SU-DHL-6 (cell line): ENCODE measurements around the gene MPC1.

Experiments
- H2AFZ ChIP-seq: fragments of 200-600 bp; sonication (generic); 2 replicates; pipeline ENCODE4 v1.6.1; 2014; ENCODE audit warnings: low read depth, mild to moderate bottlenecking, moderate library complexity, mixed read lengths, antibody characterized with exemption, low read length; ENCODE audit not compliant: severe bottlenecking
- H3F3A ChIP-seq: fragments of 200-600 bp; shearing (Covaris generic); 2 replicates; pipeline ENCODE4 v1.6.0; 2016; ENCODE audit warnings: antibody characterized with exemption, mild to moderate bottlenecking; ENCODE audit not compliant: insufficient read depth
- H3K27ac ChIP-seq: fragments of 200-600 bp; sonication (generic); 2 replicates; pipeline ENCODE4 v1.5.1; 2016; ENCODE audit warnings: low read depth, mild to moderate bottlenecking, low read length, moderate library complexity, mixed read lengths
- H3K27me3 ChIP-seq: fragments of 200-600 bp; sonication (generic), shearing (Covaris generic); 2 replicates; pipeline ENCODE4 v1.6.0; 2014; ENCODE audit warnings: mild to moderate bottlenecking, low read length
- H3K36me3 ChIP-seq: fragments of 200-600 bp; sonication (generic); 2 replicates; pipeline ENCODE4 v1.6.1; 2014; ENCODE audit warnings: mild to moderate bottlenecking, low read length, mixed read lengths
- H3K4me2 ChIP-seq: fragments of 300-600, 200-600 bp; shearing (Covaris generic), sonication (generic); 2 replicates; pipeline ENCODE4 v1.6.0; 2014; ENCODE audit warnings: low read length, low read depth, mild to moderate bottlenecking; ENCODE audit not compliant: poor library complexity, severe bottlenecking
- H3K4me3 ChIP-seq: fragments of 200-600 bp; sonication (generic); 2 replicates; pipeline ENCODE4 v1.5.1; 2014; ENCODE audit warnings: antibody characterized with exemption, low read length, mild to moderate bottlenecking, mixed read lengths; ENCODE audit not compliant: insufficient read depth, poor library complexity, severe bottlenecking
- H3K79me2 ChIP-seq: fragments of 200-600 bp; sonication (generic); 2 replicates; pipeline ENCODE4 v1.6.1; 2014; ENCODE audit warnings: mild to moderate bottlenecking, low read length, moderate library complexity; ENCODE audit not compliant: insufficient read depth
- H3K9ac ChIP-seq: fragments of 200-600 bp; sonication (generic); 2 replicates; pipeline ENCODE4 v1.7.0; 2014; ENCODE audit warnings: mild to moderate bottlenecking, low read length
- H3K9me2 ChIP-seq: fragments of 200-600 bp; sonication (generic); replicated peaks from 2 replicates; pipeline ENCODE4 v1.6.1; 2014; ENCODE audit warnings: low read length; ENCODE audit not compliant: insufficient read depth
- H3K9me3 ChIP-seq: fragments of 200-600 bp; sonication (generic); 2 replicates; pipeline ENCODE4 v1.6.1; 2014; ENCODE audit warnings: low read length, mixed read lengths; ENCODE audit not compliant: insufficient read depth
- H4K20me1 ChIP-seq: fragments of 200-600 bp; sonication (generic); 2 replicates; pipeline ENCODE4 v1.6.1; 2014; ENCODE audit warnings: low read depth, mild to moderate bottlenecking, antibody characterized with exemption, low read length, moderate library complexity, mixed read lengths
- CTCF ChIP-seq: fragments of 200-600 bp; sonication (generic); IDR thresholded peaks from one replicate; pipeline ENCODE4 v1.5.1; 2017; ENCODE audit warnings: antibody characterized with exemption, mild to moderate bottlenecking, low read length, moderate library complexity; ENCODE audit not compliant: insufficient read depth, poor library complexity, severe bottlenecking
- EZH2phosphoT487 ChIP-seq: fragments of 200-600 bp; sonication (generic), shearing (Covaris generic); conservative IDR thresholded peaks from 2 replicates; pipeline ENCODE4 v1.6.1; 2018; ENCODE audit warnings: mild to moderate bottlenecking, antibody characterized with exemption, low read length, moderate library complexity, mixed read lengths

MPC1 gene

GRCh38 chr6:166354965-166355364 is 27.8 kb downstream of the MPC1 start:
- Histone ChIP-seq H2AFZ (no peak overlapping the region), H3K36me3 (no peaks in the 10 kb centered on the region), H3F3A (no peaks in the 10 kb centered on the region), H3K9ac (no peak overlapping the region), H3K9me2 (no peaks in the 10 kb centered on the region), H3K4me2 (no peak overlapping the region), H4K20me1 (no peaks in the 10 kb centered on the region), H3K79me2 (no peaks in the 10 kb centered on the region), H3K4me3 (no peak overlapping the region), H3K27ac (no peak overlapping the region), H3K9me3 (no peaks in the 10 kb centered on the region), H3K27me3 (no peaks in the 10 kb centered on the region)
- no peak for TF ChIP-seq CTCF
- TF ChIP-seq EZH2phosphoT487 = no peak

- Histone ChIP-seq H3K4me2 (no peak overlapping the region), H3K4me3 (no peak overlapping the region), H3K9ac (no peak overlapping the region), H4K20me1 (no peaks in the 10 kb centered on the region), H3K27me3 (no peaks in the 10 kb centered on the region), H3K36me3 (no peaks in the 10 kb centered on the region), H3K9me3 (no peaks in the 10 kb centered on the region), H2AFZ (no peak overlapping the region), H3K9me2 (no peaks in the 10 kb centered on the region), H3K79me2 (no peaks in the 10 kb centered on the region), H3K27ac (no peak overlapping the region), H3F3A (no peaks in the 10 kb centered on the region)
- TF ChIP-seq EZH2phosphoT487 = no peak
- no peak for TF ChIP-seq CTCF
Measured at GRCh38 chr6:166354143-166354542, 28.6 kb downstream of the MPC1 start.

GRCh38 chr6:166353507-166353906 is 29.2 kb downstream of the MPC1 start:
- Histone ChIP-seq H3K4me2 (no peak overlapping the region), H3K36me3 (no peaks in the 10 kb centered on the region), H4K20me1 (no peaks in the 10 kb centered on the region), H3K4me3 (no peak overlapping the region), H3K27me3 (no peaks in the 10 kb centered on the region), H2AFZ (no peak overlapping the region), H3K9ac (no peak overlapping the region), H3F3A (no peaks in the 10 kb centered on the region), H3K9me3 (no peaks in the 10 kb centered on the region), H3K9me2 (no peaks in the 10 kb centered on the region), H3K27ac (no peak overlapping the region), H3K79me2 (no peaks in the 10 kb centered on the region)
- no peak for TF ChIP-seq CTCF
- TF ChIP-seq EZH2phosphoT487 = no peak

GRCh38 chr6:166352923-166353322 is 29.8 kb downstream of the MPC1 start:
- no peak overlapping the region for H3K27ac ChIP-seq
- TF ChIP-seq EZH2phosphoT487 (no peak), CTCF (no peak)
- no peak overlapping the region for H2AFZ ChIP-seq
- no peaks in the 10 kb centered on the region for H3K9me2 ChIP-seq
- no peaks in the 10 kb centered on the region for H3K9me3 ChIP-seq
- H3K36me3 ChIP-seq = no peaks in the 10 kb centered on the region
- no peaks in the 10 kb centered on the region for H3F3A ChIP-seq
- no peaks in the 10 kb centered on the region for H3K27me3 ChIP-seq
- H4K20me1 ChIP-seq = no peaks in the 10 kb centered on the region
- no peaks in the 10 kb centered on the region for H3K79me2 ChIP-seq
- no peak overlapping the region for H3K4me2 ChIP-seq
- no peak overlapping the region for H3K4me3 ChIP-seq
- no peak overlapping the region for H3K9ac ChIP-seq
